NCI-H1092 treated with DMSO at 0.1 percent for 48 hours (cell line): ENCODE results near the gene DDHD1.

Experiments
- DNase-seq: peaks from one replicate; lab custom pipeline; 2025; lab: John Stamatoyannopoulos, UW

Gene DDHD1

DNA sequence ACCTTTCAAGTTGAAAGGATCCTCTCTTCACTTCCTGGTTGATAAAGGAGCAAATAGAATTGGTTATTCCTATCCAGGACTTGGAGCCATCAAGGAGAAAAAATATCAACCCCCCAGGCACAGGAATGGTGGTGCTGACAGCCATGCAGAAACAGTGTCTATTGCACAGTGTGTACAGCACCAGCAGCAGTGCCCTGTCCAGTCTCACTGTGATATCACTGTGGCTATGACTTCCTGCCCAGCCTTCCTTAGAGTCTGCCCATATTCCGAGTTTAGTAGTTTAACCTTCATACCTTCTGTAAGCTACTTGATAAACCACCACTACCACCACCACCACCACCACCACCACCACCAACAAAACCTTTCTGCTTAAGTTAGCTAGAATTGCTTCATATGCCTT is 157.1 kb downstream of the DDHD1 start:
- DNase-seq: no peak

- no peak for DNase-seq
Observed at GRCh38 chr14:52992236-52992870, 160.8 kb downstream of the DDHD1 start.

- no peak for DNase-seq
Observed at GRCh38 chr14:52988139-52988538, 165.0 kb downstream of the DDHD1 start.

GRCh38 chr14:52987514-52987913 is 165.6 kb downstream of the DDHD1 start:
- no peak for DNase-seq

- DNase-seq: no peak
Observed at GRCh38 chr14:52987042-52987441, 166.1 kb downstream of the DDHD1 start.
